Neural cell (in vitro differentiated cells): ENCODE data around the gene EYA2.

Experiments used
- EP300 ChIP-seq: fragments of 450-650 bp; conservative IDR thresholded peaks from 2 replicates; pipeline ENCODE4 v1.6.1; 2014; ENCODE audit warnings: antibody characterized with exemption, mild to moderate bottlenecking, moderate library complexity; ENCODE audit not compliant: poor library complexity, severe bottlenecking
- EZH2 ChIP-seq: fragments of 200-600, 300-800 bp; shearing (Covaris generic), sonication (generic); IDR thresholded peaks from 2 replicates; pipeline ENCODE4 v1.6.1; 2014; ENCODE audit warnings: antibody characterized with exemption, low read length, borderline replicate concordance, mild to moderate bottlenecking; ENCODE audit not compliant: insufficient read depth, poor library complexity, severe bottlenecking
- MXI1 ChIP-seq: fragments of 450-650 bp; conservative IDR thresholded peaks from 2 replicates; pipeline ENCODE4 v1.6.1; 2014; ENCODE audit warnings: antibody characterized with exemption, mild to moderate bottlenecking; ENCODE audit not compliant: poor library complexity, severe bottlenecking
- POLR2AphosphoS5 ChIP-seq: IDR thresholded peaks from 2 replicates; pipeline ENCODE4 v1.6.1; 2012
- RAD21 ChIP-seq: fragments of 450-650 bp; conservative IDR thresholded peaks from 2 replicates; pipeline ENCODE4 v1.6.1; 2014; ENCODE audit warnings: antibody characterized with exemption, mild to moderate bottlenecking, moderate library complexity
- SMC3 ChIP-seq: fragments of 450-650 bp; conservative IDR thresholded peaks from 2 replicates; pipeline ENCODE4 v1.6.1; 2014; ENCODE audit warnings: antibody characterized with exemption, mild to moderate bottlenecking, moderate library complexity; ENCODE audit not compliant: poor library complexity
- TAF1 ChIP-seq: IDR thresholded peaks from 2 replicates; pipeline ENCODE4 v1.6.1; 2012; ENCODE audit warnings: low read depth
- TF ChIP-seq, protein P1 (sequence below): fragments of 450-650 bp; IDR thresholded peaks from 2 replicates; pipeline ENCODE4 v1.5.1; 2014; ENCODE audit warnings: antibody characterized with exemption, mild to moderate bottlenecking, moderate library complexity; ENCODE audit not compliant: poor library complexity, severe bottlenecking
- TF ChIP-seq, protein P2 (sequence below): IDR thresholded peaks from 2 replicates; pipeline ENCODE4 v1.6.1; 2012; ENCODE audit warnings: borderline replicate concordance

DNA sequence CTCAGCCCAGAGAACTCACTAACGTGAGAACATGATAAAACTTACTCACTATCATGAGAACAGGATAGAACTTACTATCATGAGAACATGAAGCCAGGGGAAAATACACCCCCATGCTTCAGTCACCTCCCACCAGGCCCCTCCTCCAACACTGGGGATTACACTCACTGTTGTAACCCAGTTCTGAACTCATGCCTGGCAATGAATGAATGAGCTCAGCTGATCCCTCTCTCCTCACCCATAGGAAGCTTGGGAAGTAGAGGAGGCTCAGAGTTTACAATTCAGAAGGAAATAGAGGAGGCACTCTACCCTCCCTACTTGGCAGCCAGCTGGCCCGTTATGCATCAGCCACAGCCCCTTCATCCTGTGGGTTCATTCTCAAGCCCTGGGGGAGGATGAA, 102.5 kb downstream of the EYA2 start:
- no peak for TF ChIP-seq EZH2
- TF ChIP-seq, protein P1, sequence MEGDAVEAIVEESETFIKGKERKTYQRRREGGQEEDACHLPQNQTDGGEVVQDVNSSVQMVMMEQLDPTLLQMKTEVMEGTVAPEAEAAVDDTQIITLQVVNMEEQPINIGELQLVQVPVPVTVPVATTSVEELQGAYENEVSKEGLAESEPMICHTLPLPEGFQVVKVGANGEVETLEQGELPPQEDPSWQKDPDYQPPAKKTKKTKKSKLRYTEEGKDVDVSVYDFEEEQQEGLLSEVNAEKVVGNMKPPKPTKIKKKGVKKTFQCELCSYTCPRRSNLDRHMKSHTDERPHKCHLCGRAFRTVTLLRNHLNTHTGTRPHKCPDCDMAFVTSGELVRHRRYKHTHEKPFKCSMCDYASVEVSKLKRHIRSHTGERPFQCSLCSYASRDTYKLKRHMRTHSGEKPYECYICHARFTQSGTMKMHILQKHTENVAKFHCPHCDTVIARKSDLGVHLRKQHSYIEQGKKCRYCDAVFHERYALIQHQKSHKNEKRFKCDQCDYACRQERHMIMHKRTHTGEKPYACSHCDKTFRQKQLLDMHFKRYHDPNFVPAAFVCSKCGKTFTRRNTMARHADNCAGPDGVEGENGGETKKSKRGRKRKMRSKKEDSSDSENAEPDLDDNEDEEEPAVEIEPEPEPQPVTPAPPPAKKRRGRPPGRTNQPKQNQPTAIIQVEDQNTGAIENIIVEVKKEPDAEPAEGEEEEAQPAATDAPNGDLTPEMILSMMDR, result no peak
- no peak for TF ChIP-seq POLR2AphosphoS5
- TF ChIP-seq RAD21, result no peak
- no peak for TF ChIP-seq EP300
- TF ChIP-seq, protein P2, sequence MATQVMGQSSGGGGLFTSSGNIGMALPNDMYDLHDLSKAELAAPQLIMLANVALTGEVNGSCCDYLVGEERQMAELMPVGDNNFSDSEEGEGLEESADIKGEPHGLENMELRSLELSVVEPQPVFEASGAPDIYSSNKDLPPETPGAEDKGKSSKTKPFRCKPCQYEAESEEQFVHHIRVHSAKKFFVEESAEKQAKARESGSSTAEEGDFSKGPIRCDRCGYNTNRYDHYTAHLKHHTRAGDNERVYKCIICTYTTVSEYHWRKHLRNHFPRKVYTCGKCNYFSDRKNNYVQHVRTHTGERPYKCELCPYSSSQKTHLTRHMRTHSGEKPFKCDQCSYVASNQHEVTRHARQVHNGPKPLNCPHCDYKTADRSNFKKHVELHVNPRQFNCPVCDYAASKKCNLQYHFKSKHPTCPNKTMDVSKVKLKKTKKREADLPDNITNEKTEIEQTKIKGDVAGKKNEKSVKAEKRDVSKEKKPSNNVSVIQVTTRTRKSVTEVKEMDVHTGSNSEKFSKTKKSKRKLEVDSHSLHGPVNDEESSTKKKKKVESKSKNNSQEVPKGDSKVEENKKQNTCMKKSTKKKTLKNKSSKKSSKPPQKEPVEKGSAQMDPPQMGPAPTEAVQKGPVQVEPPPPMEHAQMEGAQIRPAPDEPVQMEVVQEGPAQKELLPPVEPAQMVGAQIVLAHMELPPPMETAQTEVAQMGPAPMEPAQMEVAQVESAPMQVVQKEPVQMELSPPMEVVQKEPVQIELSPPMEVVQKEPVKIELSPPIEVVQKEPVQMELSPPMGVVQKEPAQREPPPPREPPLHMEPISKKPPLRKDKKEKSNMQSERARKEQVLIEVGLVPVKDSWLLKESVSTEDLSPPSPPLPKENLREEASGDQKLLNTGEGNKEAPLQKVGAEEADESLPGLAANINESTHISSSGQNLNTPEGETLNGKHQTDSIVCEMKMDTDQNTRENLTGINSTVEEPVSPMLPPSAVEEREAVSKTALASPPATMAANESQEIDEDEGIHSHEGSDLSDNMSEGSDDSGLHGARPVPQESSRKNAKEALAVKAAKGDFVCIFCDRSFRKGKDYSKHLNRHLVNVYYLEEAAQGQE, result no peak
- no peak for TF ChIP-seq TAF1
- TF ChIP-seq MXI1, result no peak
- TF ChIP-seq SMC3, result no peak
